ENCODE data around the gene PDE7B.

- TF ChIP-seq CTCF (IDR thresholded peaks at IDR 0.05) (peak; percentile 95 to 100 (median 100)), POLR2A (IDR thresholded peaks at IDR 0.05) (no peak)
Observed at GRCh38 chr6:136226027-136226673, 374.6 kb downstream of the PDE7B start.

Data from uterus (tissue), 2 donors.